H9 (cell line): ENCODE data around the gene OMA1. TPM values are rescaled to one million over a fixed set of nuclear protein-coding genes. Genes with fewer than 3 reads are reported as not detected.

ENCODE experiments used
- DNase-seq: peaks from one replicate; pipeline ENCODE4 v3.0.0-alpha.2; 2017
- H2AFZ ChIP-seq: one replicate; pipeline ENCODE4 v1.6.1; 2013; ENCODE audit warnings: mild to moderate bottlenecking, low read length, control low read depth, moderate library complexity
- H2AK5ac ChIP-seq: 2 replicates; pipeline ENCODE4 v1.6.1; 2013; ENCODE audit warnings: low read length, control low read depth, mixed read lengths; ENCODE audit not compliant: insufficient read length
- H2BK120ac ChIP-seq: one replicate; pipeline ENCODE4 v1.6.1; 2013; ENCODE audit warnings: low read depth, mild to moderate bottlenecking, low read length, control low read depth, inconsistent platforms; ENCODE audit not compliant: poor library complexity, severe bottlenecking
- H2BK12ac ChIP-seq: 2 replicates; pipeline ENCODE4 v1.6.1; 2013; ENCODE audit warnings: low read length, control low read depth, mixed read lengths, low read depth; ENCODE audit not compliant: insufficient read length
- H2BK15ac ChIP-seq: 2 replicates; pipeline ENCODE4 v1.6.1; 2013; ENCODE audit warnings: low read depth, low read length, control low read depth
- H2BK20ac ChIP-seq: one replicate; pipeline ENCODE4 v1.6.1; 2013; ENCODE audit warnings: low read depth, mild to moderate bottlenecking, low read length, control low read depth, inconsistent platforms; ENCODE audit not compliant: poor library complexity, severe bottlenecking
- H2BK5ac ChIP-seq: 2 replicates; pipeline ENCODE4 v1.6.1; 2013; ENCODE audit warnings: low read length, control low read depth, mixed read lengths; ENCODE audit not compliant: insufficient read length
- H3K14ac ChIP-seq: 2 replicates; pipeline ENCODE4 v1.6.1; 2013; ENCODE audit warnings: low read length, control low read depth; ENCODE audit not compliant: insufficient read depth
- H3K18ac ChIP-seq: 2 replicates; pipeline ENCODE4 v1.6.1; 2013; ENCODE audit warnings: low read depth, mild to moderate bottlenecking, mixed read lengths, low read length, control low read depth; ENCODE audit not compliant: insufficient read length
- H3K23ac ChIP-seq: 2 replicates; pipeline ENCODE4 v1.6.1; 2013; ENCODE audit warnings: low read length, control low read depth, mixed read lengths, low read depth; ENCODE audit not compliant: insufficient read length
- H3K23me2 ChIP-seq: 2 replicates; pipeline ENCODE4 v1.6.1; 2013; ENCODE audit warnings: low read depth, mild to moderate bottlenecking, mixed read lengths, low read length, control low read depth; ENCODE audit not compliant: insufficient read length, poor library complexity, severe bottlenecking
- H3K27ac ChIP-seq: 2 replicates; pipeline ENCODE4 v1.5.1; 2013; ENCODE audit warnings: low read length, control low read depth, mixed read lengths, low read depth; ENCODE audit not compliant: insufficient read length
- H3K27me3 ChIP-seq: 2 replicates; pipeline ENCODE4 v1.6.1; 2013; ENCODE audit warnings: low read length, control low read depth, inconsistent platforms; ENCODE audit not compliant: insufficient read depth
- H3K4ac ChIP-seq: 2 replicates; pipeline ENCODE4 v1.6.1; 2013; ENCODE audit warnings: low read depth, mild to moderate bottlenecking, control low read depth, inconsistent platforms, low read length, moderate library complexity
- H3K4me1 ChIP-seq: 2 replicates; pipeline ENCODE4 v1.6.1; 2013; ENCODE audit warnings: low read length, control low read depth, inconsistent platforms; ENCODE audit not compliant: insufficient read depth
- H3K4me2 ChIP-seq: 2 replicates; pipeline ENCODE4 v1.6.1; 2013; ENCODE audit warnings: low read length, control low read depth, mixed read lengths; ENCODE audit not compliant: insufficient read length, insufficient read depth
- H3K56ac ChIP-seq: 2 replicates; pipeline ENCODE4 v1.6.1; 2013; ENCODE audit warnings: low read depth, mild to moderate bottlenecking, mixed read lengths, low read length, control low read depth; ENCODE audit not compliant: insufficient read length
- H3K79me1 ChIP-seq: 2 replicates; pipeline ENCODE4 v1.6.1; 2013; ENCODE audit warnings: low read depth, mild to moderate bottlenecking, moderate library complexity, low read length, control low read depth, inconsistent platforms; ENCODE audit not compliant: insufficient read depth, poor library complexity, severe bottlenecking
- H3K79me2 ChIP-seq: 2 replicates; pipeline ENCODE4 v1.6.1; 2013; ENCODE audit warnings: low read length, control low read depth, inconsistent platforms; ENCODE audit not compliant: insufficient read depth
- H3K9ac ChIP-seq: 2 replicates; pipeline ENCODE4 v1.6.1; 2013; ENCODE audit warnings: low read length, control low read depth, mixed read lengths; ENCODE audit not compliant: insufficient read length; ENCODE audit errors: extremely low read depth
- H3K9me3 ChIP-seq: one replicate; pipeline ENCODE4 v1.6.1; 2013; ENCODE audit warnings: low read depth, low read length, inconsistent platforms; ENCODE audit not compliant: control insufficient read depth
- H3T11ph ChIP-seq: one replicate; pipeline ENCODE4 v1.6.1; 2013; ENCODE audit warnings: mild to moderate bottlenecking, low read length, control low read depth, inconsistent platforms
- H4K20me1 ChIP-seq: one replicate; pipeline ENCODE4 v1.6.1; 2013; ENCODE audit not compliant: control insufficient read depth, insufficient read length, insufficient read depth
- H4K5ac ChIP-seq: 2 replicates; pipeline ENCODE4 v1.6.1; 2013; ENCODE audit warnings: low read depth, mild to moderate bottlenecking, mixed read lengths, low read length, control low read depth; ENCODE audit not compliant: insufficient read length
- H4K8ac ChIP-seq: replicated peaks from 2 replicates; pipeline ENCODE4 v1.6.1; 2013; ENCODE audit warnings: low read length, control low read depth, mixed read lengths, low read depth; ENCODE audit not compliant: insufficient read length
- H4K91ac ChIP-seq: 2 replicates; pipeline ENCODE4 v1.6.1; 2013; ENCODE audit warnings: low read depth, mild to moderate bottlenecking, moderate library complexity, mixed read lengths, low read length, control low read depth; ENCODE audit not compliant: insufficient read length
- H3K27ac Mint-ChIP-seq, 3 experiments: 2 replicates in 2 of 3; 3 replicates in 1 of 3; pipeline ENCODE4 v1.8.0; 2020 to 2021; ENCODE audit warnings: mixed read lengths in 3 of 3, mild to moderate bottlenecking in 1 of 3, moderate library complexity in 1 of 3
- H3K27me3 Mint-ChIP-seq: 2 replicates; pipeline ENCODE4 v1.8.0; 2021; ENCODE audit warnings: low read depth, mild to moderate bottlenecking, moderate library complexity, mixed read lengths
- H3K36me3 Mint-ChIP-seq, 3 experiments: 2 replicates in 2 of 3; 3 replicates in 1 of 3; pipeline ENCODE4 v1.8.0; 2020 to 2021; ENCODE audit warnings: low read depth in 3 of 3, mixed read lengths in 3 of 3; ENCODE audit not compliant: insufficient read depth in 1 of 3
- H3K4me1 Mint-ChIP-seq, 2 experiments: 2 replicates each; pipeline ENCODE4 v1.8.0; 2020; ENCODE audit warnings: mixed read lengths in 2 of 2
- H3K4me3 Mint-ChIP-seq, 2 experiments: 2 replicates in 1 of 2; 3 replicates in 1 of 2; pipeline ENCODE4 v1.8.0; 2020 to 2021; ENCODE audit warnings: mild to moderate bottlenecking in 2 of 2, mixed read lengths in 2 of 2, moderate library complexity in 1 of 2
- H3K9me3 Mint-ChIP-seq, 2 experiments: 2 replicates in 1 of 2; 3 replicates in 1 of 2; pipeline ENCODE4 v1.8.0; 2020; ENCODE audit warnings: mild to moderate bottlenecking in 2 of 2, mixed read lengths in 2 of 2, moderate library complexity in 1 of 2
- CTCF ChIP-seq: fragments of 200-600 bp; sonication (generic); conservative IDR thresholded peaks from 3 replicates; pipeline ENCODE4 v1.8.0; 2021; ENCODE audit warnings: antibody characterized with exemption, mild to moderate bottlenecking
- WGBS: extraction: QIAGEN DNeasy Blood & Tissue Kit; methylation state at CpG from one replicate; pipeline ENCODE4 v1.1.7; 2013; ENCODE audit warnings: missing lambda C conversion rate, low lambda C conversion rate, mixed read lengths; ENCODE audit not compliant: insufficient read length; ENCODE audit errors: extremely low coverage; 5-methylcytosine and 5-hydroxymethylcytosine counted together
- total RNA-seq: library from RNA; stranded (reverse); gene quantifications from 2 replicates; pipeline ENCODE4 v1.2.1, GENCODE V29; 2021

The OMA1 gene
- total RNA-seq, 1 experiment from 2014 or later, result 12.9 TPM

DNA sequence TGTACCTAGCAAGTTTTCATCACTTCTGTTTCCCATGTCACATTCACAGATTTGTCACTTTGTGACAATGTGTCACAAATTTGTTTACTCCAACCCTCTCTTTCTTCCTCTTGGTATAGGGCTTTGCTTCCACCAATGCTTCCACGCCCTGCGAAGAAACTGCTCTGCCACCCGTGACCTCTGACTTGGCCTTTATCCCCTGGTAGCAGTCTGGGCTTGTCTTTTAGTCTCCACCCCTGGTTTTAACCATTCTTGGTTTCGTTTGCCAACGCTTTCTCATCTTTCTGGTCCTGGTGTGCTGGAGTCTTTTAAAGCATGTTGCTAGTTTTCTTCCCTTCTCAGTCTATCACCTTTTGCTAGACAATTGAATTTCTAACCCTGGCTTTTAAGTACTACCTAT is 22.4 kb upstream of the OMA1 start:
- Histone ChIP-seq H3K18ac (no peak overlapping the region), H4K20me1 (no peaks in the 10 kb centered on the region), H2BK5ac (no peak overlapping the region), H2BK120ac (no peak overlapping the region), H3K79me1 (no peaks in the 10 kb centered on the region), H3K27ac (no peak overlapping the region), H4K91ac (no peak overlapping the region), H3T11ph (no peak overlapping the region), H3K9me3 (no peaks in the 10 kb centered on the region), H4K8ac (no peak overlapping the region), H2BK20ac (no peak overlapping the region), H3K4me1 (peaks cover 5% of the 10 kb centered on the region; the same call in 1 of the 2 replicates), H3K56ac (no peak overlapping the region), H4K5ac (no peak overlapping the region), H3K23ac (no peak overlapping the region), H3K4ac (no peak overlapping the region), H3K4me2 (no peak overlapping the region), H2AK5ac (no peak overlapping the region), H3K79me2 (no peaks in the 10 kb centered on the region), H3K14ac (no peak overlapping the region), H2AFZ (no peak overlapping the region), H3K23me2 (no peaks in the 10 kb centered on the region), H3K27me3 (no peaks in the 10 kb centered on the region), H3K9ac (no peak overlapping the region), H2BK15ac (no peak overlapping the region), H2BK12ac (no peak overlapping the region)
- peaks cover under 1% of the 10 kb centered on the region; the same call in 1 of the 2 replicates for H3K27me3 Mint-ChIP-seq
- no peaks in the 10 kb centered on the region; a peak in 1 of 5 replicates for H3K9me3 Mint-ChIP-seq
- H3K36me3 Mint-ChIP-seq, result no peaks in the 10 kb centered on the region
- TF ChIP-seq CTCF, result no peak
- no peak overlapping the region for H3K27ac Mint-ChIP-seq
- H3K4me3 Mint-ChIP-seq, result no peak overlapping the region
- peaks cover 47 to 49% of the 10 kb centered on the region in 2 experiments for H3K4me1 Mint-ChIP-seq
- no peak for DNase-seq
- WGBS, result no CpG with 5 or more reads among the region's 5 CpGs
